Midbrain (tissue), 1 donor: ENCODE results near the gene ITM2B.
"Not testable (repeated sequence)": the region's sequence is repeated elsewhere in the genome, so short reads cannot be mapped to it uniquely, and the experiment has no call there.

ENCODE experiments used
- DNase-seq: peaks from one replicate; lab custom pipeline; 2025; lab: John Stamatoyannopoulos, UW

The ITM2B gene

DNA sequence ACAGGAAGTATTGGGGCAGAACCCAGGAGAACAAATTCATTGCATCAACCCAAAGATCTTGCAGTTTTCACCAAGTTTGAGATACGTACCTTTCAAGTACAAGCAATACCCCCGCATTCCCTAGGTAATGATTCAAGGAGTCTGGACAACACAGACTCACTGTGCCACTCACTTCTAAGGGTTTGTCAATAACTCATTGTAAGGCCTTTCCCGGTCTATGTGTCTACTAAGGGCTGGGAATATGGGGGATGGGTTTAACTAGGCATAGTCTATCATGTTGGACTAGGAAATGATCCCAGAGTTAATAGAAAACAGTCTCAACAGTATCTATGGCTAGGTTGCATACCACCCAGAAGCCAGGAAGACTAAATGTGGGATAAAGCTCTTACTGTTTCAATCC, 8.3 kb upstream of the ITM2B start:
- no peak for DNase-seq

DNA sequence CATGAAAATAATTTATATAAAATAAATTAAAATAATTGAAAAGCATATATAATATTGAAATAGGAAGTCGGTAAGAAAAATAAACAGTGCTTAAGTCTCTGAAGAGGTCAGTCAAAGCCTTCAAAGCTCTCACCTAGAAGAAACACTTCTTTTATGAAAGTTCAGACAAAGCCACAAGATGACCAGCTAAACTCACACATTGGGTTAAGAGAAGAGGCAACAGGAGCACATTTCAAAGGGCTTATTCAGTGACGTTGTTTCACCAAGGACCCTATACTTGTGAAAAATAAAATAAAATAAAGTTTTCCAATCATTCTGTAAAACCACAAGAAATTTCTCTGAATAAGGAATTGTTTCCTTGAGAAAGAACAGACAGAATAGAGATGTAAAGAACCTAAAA, 2.5 kb upstream of the ITM2B start:
- DNase-seq = no peak

DNA sequence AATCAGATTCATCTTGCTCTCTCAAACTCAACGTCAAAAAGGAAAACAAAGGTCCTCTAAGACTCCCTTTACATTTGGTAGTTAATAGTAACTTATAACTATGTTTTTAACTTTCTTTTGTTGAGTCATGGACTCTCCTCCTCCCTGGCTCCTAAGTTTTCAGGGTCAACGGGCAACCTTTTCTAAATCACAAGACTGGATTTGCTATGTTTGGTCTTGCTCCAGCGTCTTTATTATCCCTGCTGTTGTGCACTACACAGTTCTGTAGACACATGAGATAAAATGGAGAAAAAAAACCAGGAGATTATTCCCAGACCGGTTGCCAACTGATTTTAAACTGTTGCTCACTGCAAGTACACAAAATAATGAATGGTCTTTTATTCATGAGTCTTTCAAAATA, 1.9 kb upstream of the ITM2B start:
- DNase-seq = no peak

DNA sequence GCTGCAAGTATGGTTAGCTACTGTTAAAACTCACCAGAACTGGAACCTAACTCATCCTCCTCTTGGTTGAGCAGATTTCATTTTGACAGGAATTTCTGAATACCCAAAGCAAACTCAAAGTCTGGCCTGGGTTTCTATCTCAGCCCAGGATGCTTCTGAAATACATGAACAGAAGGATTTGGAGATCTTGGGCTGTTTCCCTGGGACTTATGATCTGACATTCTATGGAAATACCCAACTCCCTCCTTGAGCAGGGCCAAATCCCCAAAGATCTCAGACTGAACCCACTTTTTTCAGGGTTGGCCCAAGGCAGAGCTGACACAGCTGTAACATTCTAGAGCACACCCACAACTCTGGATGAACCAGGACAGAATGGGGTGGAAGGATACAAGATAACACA, 1.1 kb upstream of the ITM2B start:
- DNase-seq = no peak

DNA sequence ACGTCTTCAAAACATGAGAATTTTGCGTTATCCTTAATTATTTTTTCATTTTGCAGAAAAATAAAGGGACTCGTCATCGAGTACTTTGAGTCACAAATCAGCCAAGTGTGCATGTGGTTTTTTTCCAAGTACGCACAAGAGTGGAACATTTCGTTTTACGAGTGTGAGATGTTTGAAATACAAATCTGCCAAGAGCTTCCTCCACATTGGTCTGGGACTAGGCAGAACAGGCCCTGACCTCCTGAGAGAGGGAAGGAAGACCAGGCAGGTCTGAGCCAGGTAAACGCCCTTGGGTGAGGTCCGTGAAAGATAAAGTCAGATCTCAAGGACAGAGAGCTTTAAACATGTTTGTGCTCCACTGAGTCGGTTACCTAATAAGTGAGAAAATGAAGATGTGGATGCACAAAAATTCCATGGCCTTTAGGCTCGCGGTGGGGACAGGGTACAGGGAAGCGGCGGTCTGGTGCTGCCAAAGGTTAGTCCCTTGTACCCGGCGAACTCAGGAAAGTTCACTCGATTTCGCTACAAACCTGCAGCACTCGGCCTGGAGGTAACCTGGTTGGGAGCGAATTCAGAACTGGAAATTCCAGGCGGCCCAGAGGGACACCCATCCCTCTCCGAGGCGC, 473 bp upstream of the ITM2B start:
- DNase-seq = no peak

DNA sequence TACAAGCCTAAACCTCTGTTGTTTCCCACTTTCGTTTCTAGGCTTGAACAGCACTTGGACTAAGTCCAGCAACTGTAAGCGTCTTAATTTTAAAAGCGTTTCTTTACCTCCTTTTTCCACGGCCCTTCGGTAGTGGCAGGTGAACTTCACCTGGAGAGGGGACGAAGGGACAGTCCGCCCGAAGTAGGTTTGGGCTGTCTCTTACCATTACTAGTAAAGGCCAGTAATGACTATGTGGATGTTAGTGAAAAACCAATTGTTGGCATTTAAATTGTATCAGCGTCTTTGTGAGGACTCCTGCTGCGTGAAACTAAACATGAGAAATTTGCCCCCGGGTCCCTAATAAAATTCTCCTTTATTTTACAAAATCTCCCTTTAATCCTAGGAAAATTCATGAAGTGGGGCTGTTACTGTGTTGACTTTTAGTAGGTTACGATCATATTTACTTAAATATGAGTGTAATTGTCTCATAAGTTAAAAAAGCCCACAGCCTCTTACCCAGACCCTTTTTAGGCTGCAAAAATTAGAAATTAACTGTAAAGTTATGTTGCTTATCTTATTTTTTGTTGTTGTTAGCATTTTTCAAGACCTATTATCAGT, 983 bp downstream of the ITM2B start:
- DNase-seq = peak; percentile 63

DNA sequence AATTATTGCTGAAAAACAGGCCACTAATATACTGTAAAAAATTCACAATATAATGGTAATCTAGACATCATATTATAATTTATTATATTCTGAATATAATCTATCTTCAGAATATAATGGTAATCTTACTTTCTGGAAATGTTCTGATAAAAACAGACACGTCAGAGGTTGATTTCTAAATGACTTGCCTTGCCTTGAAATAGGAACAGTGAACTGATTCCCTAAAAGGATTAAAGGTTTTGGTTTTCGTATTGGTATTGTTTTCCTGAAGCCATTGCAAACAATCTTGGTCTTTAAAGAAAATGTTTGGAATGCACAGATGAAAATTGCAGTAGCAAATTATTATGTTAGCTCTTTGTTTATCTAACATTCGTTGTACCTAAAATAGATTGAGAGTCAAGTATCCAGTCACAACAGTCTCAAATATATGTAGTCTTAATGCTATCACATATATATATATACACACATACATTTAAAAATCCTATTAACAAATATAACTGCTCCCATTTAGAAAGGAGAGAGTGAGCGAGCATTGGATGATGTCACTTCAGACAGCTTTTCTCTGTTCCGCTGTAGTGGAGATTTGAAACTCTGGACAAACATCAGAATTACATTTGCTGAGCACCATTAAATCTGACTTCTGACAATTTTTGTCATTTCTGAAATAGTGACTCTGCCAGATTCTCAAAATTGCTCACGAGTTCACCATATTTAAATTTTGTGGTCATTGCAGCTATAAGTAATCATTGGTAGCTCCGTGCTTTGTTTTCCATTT, 1.7 kb downstream of the ITM2B start:
- peak; percentile 68 for DNase-seq

DNA sequence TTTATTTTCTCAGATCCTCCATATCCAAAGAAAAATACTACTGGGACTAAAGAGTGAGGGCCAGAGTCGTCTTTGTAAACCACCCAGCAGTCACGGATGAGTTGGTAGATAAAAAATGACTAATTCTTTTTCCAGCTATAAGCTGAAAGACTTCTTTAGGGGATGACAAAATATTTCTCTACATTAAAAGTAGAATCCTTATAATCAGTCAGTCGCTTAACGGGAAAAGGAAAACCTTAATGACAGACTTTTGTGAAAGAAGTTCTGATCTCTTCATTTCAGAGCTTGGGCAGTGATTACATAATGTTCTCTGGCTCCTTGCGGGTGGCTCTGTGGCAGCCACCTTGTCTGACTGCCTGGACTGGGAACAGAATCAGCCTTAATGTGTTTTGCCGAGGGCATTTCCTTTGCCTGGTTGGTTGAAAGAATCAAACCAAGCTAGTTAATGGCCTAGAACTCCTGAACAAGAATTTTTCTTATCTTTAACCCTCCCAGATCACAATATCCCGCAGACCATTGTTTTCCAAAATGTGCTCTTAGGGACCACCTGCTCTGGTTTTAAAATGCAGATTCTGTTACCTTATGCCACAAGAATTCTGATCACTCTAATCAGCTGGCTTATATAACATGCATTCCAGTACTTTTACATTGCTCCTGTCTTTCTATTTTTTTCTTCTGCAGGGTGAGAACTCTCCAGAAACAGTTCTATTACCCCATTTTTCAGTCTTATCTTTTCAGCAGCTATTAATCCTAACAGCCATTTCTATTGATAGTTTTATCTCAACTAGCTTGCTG, 2.5 kb downstream of the ITM2B start:
- DNase-seq = peak; percentile 59

DNA sequence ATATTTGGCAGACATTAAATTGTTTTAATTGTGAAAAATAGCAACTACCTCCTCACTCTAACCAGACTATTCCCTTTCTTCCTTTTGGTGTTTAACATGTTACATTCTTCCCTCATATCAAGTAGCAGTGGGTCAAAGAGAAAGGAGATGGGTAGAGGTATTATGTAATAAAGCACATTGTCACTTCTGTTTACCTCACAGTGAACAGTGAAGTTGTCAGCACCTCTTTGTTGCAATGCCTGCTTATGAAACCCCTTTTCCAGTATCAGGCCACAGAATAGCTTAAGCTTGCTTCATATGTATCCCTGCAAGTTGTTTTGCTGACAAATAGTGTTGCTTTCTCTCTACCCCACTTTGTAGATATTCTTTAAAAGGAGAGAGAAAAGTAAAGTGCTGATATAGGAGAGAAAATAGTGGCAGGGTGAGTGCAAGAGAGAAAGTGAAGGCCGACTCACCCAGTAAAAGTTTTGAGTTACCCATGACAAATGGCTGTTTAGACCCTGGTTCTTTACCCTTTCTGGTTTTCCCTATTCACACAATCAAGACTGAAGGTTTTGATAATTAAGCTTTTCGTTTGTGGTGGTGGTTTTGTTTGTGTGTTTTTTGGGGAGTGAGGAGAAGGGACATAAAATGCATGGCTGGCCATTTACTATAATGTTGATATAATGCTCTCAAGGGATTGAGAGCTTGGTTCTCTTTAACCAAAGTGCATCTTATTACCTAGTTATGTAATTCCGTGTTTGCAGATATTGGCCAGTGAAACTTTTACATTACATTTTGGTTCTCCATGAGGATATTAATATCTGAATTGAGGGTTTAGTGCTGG, 3.7 kb downstream of the ITM2B start:
- DNase-seq = peak; percentile 23

DNA sequence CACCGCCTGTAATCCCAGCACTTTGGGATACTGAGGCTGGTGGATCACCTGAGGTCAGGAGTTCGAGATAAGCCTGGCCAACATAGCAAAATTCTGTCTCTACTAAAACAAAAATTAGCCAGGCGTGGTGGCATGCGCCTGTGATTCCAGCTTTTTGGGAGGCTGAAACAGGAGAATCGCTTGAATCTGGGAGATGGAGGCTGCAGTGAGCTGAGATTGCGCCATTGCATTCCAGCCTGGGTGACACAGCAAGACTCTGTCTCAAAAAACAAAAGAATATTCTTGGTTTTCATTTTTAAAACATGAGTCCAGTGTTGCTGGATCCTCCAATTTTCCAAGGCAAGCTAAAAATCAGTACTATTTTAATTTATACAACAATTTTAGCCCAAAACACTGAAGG, 6.4 kb downstream of the ITM2B start:
- not testable (repeated sequence) for DNase-seq

DNA sequence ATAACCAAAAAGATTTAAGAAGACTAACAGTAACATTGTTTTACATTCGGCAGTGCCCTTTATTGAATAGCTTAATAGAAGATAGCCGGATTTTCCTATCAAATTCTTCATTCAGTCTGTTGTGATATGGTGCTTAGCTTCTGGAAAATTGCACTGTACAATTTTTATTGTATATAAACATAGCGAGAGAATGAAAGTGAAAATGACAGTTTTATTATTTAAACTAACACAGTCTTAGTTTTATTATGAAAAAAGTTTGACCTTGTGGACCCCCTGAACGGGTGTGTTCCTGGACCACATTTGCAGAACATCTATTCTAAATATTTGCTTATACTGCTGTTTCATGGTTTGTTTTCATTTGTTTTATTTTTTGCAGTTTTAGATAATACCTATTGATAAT, 8.6 kb downstream of the ITM2B start:
- no peak for DNase-seq

DNA sequence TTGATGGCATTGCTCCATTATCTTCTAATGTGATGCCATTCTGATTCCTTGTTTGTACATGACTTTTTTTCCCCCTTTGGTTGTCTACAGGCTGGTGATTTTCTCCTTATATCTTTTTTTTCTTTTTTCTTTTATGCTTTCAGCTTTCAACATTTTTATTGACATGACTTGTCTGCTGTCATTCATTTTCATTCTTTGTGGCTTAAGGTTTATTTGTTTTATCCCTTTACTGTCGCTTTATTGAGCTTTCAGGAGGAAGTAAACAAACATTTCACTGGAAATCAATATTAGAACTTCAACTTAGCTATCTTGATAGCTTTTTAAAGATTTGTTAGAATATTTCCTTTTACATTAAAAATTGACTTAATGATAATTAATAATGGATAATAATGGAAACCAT, 9.7 kb downstream of the ITM2B start:
- no peak for DNase-seq

DNA sequence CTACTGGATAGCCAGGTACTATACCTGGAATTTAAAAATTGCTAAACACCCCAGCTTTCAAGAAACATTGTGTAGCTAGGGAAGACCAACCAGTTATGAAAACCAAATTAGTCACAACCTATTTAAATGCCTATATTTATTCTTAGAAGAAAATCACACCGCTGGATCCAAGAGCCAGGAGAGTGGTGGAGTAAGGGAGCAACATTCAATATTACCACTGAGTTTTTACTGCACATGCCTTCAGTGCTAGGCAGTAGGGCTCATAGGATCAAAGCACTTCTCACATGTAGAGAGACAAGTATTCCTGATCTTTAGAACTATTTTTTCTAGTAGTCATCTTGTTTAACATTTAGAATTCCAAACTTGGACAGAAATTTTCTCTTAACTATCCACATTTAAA, 11.2 kb downstream of the ITM2B start:
- DNase-seq = no peak

DNA sequence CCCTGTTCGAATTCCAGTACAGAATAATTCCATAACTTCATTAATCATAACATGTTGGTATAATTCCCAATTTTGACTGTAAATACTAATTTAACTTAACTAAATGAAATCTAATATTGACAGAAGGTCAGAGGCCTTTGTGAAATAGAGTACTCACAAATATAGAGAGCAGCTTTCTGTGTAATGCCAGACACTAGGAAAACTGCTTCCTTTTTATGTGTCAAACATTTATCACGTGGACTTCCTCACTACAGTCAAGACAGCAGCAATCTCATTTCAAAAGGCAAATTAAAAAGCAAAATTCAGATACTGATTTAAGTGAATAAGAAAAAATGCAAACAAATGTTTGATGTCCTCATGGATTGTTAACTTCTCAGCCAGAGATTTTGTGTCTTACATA, 13.1 kb downstream of the ITM2B start:
- no peak for DNase-seq

DNA sequence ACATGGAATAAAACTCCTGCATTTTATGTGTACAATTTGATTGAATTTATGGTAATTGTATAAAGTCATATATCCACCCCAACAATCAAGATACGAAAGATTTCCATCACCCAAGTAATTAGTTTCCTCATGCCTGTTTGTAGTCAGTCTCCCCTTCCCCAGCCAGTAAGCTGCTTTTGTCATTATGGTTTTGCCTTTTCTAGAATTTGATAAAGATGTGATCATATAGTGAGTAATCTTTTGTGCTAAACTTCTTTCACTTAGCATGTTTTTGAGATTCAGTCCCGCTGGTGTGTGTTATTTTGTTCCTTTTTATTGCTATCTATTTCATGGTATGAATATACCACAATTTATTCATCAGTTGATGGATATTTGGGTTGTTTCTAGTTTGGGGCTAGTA, 16.0 kb downstream of the ITM2B start:
- no peak for DNase-seq

DNA sequence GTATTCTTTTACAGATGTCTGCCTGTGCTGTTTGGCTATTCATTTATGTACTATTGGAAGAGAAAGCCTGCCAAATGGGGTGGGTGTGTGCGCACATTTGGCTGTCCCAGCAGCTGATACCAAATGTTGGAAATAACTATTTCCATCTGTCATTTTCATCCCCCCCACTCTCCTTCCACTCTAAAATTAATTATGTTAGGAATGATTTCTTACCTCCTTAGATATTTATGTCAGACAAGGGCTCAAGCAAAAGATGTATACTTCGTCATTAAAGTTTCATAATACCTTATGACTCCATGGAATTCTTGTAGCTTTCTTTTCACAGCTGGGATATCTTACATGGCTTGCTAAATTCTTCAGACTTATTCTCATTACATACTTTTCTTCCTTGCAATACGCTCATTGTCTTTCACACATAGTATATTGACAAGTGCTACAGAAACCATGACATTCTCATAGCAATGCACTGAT, 18.6 kb downstream of the ITM2B start:
- no peak for DNase-seq

DNA sequence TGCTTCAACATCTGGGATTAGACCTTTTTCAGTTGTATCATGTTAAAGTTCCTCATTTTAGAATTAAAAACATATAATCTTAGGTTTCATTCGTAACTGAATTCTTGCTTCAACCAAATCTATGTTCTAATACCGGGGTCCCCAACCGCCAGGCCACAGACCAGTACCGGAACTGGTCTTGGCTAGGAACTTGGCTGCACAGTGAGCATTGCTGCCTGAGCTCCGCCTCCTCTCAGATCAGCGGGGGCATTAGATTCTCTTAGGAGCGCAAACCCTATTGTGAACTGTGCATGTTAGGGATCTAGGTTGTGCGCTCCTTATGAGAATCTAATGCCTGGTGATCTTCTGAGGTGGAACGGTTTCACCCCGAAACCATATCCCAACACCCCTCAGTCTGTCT, 19.2 kb downstream of the ITM2B start:
- DNase-seq = no peak

DNA sequence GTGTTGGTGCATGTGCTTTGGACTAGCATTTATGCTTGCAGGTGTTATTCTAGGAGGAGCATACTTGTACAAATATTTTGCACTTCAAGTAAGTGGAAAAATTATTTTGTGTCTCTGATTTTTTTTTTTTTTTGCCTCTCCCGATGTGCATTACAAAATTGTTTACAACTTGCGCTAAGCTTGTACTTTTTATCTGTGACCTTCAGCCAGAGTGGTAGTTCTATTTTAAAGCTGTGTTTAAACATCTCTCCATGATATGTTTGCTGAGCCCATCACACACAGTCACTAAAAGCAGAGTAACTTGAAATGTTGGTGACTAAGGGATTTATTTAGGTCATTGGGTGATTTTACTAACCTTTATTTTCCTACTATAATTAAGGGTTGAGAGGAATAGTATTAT, 20.8 kb downstream of the ITM2B start:
- no peak for DNase-seq

DNA sequence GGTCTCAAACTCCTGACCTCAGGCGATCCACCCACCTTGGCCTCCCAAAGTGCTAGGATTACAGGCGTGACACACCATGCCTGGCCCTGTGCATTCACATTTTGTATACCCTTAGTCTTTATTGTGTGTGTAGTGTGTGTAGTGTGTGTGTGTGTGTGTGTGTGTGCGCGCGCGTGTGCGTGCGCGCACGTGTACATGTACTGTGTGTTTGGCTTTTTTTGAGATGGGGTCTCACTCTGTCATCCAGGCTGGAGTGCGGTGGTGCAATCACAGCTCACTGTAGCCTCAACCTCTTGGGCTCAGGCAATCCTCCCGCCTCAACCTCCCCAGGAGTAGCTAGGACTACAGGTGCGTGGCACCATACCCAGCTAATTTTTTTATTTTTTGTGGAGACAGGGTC, 22.1 kb downstream of the ITM2B start:
- no peak for DNase-seq

DNA sequence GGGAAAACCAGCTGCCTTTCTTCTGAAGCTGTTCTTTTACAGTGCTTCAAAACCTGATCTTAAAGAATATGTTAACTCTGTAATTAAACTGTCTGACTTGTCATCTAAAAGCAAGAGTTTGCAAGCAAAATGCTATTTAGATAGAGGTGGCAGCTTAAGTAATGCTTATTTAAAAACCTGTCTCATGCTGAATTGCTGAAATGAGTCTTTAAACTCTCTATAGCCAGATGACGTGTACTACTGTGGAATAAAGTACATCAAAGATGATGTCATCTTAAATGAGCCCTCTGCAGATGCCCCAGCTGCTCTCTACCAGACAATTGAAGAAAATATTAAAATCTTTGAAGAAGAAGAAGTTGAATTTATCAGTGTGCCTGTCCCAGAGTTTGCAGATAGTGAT, 22.9 kb downstream of the ITM2B start:
- DNase-seq = no peak

DNA sequence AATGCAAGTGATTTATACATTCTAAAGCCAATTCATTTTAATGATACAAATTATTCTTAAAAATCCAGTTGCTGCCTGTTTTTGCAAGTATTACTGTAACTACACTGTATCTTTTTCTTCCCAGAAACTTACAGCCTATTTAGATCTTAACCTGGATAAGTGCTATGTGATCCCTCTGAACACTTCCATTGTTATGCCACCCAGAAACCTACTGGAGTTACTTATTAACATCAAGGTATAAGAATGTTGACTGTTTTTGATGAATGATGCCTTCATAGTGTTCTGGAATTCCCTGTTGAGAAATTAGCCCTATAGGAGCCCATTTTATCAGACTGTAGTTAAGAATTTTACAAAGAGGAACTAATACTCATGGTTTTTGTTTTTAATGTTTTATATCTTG, 25.0 kb downstream of the ITM2B start:
- no peak for DNase-seq

DNA sequence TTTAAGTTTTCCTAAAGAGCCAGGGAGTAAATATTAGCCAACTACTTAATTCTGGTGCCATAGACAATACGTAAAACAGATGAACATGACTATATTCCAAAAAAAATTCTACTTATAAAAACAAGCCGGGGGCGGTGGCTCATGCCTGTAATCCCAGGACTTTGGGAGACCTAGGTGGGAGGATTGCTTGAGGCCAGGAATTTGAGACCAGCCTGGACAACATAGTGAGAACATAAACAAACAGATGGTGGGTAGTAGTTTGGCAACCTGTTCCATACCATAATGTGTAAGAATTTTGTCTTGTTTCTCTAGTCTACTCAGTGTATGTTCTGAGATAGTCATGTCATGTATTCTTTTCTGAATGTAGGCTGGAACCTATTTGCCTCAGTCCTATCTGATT, 25.4 kb downstream of the ITM2B start:
- no peak for DNase-seq
